WTC11 (cell line): Measurements from ENCODE around the gene ZGLP1. TPM values are rescaled to one million over a fixed set of nuclear protein-coding genes. Genes with fewer than 3 reads are reported as not detected.

ENCODE experiments used
- AFF4 ChIP-seq: sonication (generic); formaldehyde crosslinking; IDR thresholded peaks from 2 replicates; pipeline ENCODE4 v1.8.1; 2023; ENCODE audit warnings: mild to moderate bottlenecking, missing genetic modification reagents, borderline replicate concordance
- ATF1 ChIP-seq: sonication (generic); formaldehyde crosslinking; IDR thresholded peaks from 2 replicates; pipeline ENCODE4 v1.8.1; 2023; ENCODE audit warnings: mild to moderate bottlenecking, moderate library complexity, missing genetic modification reagents
- E2F5 ChIP-seq: sonication (generic); formaldehyde crosslinking; IDR thresholded peaks from 2 replicates; pipeline ENCODE4 v1.8.1; 2022; ENCODE audit warnings: mild to moderate bottlenecking, moderate library complexity, missing genetic modification reagents
- FOXP1 ChIP-seq: sonication (generic); formaldehyde crosslinking; IDR thresholded peaks from 2 replicates; pipeline ENCODE4 v1.8.0; 2022; ENCODE audit warnings: missing genetic modification reagents, mild to moderate bottlenecking, moderate library complexity, borderline replicate concordance
- HMGXB4 ChIP-seq: sonication (generic); formaldehyde crosslinking; IDR thresholded peaks from 2 replicates; pipeline ENCODE4 v1.8.1; 2023; ENCODE audit warnings: mild to moderate bottlenecking, moderate library complexity, missing genetic modification reagents
- MYBL2 ChIP-seq: sonication (generic); formaldehyde crosslinking; IDR thresholded peaks from 2 replicates; pipeline ENCODE4 v1.8.1; 2023; ENCODE audit warnings: mild to moderate bottlenecking, moderate library complexity, missing genetic modification reagents
- TEAD4 ChIP-seq: sonication (generic); formaldehyde crosslinking; IDR thresholded peaks from 2 replicates; pipeline ENCODE4 v1.8.0; 2022; ENCODE audit warnings: mild to moderate bottlenecking, missing genetic modification reagents
- ZNF423 ChIP-seq: fragments of 250-450 bp; sonication (Bioruptor Pico); IDR thresholded peaks from 2 replicates; pipeline ENCODE4 v2.1.2; 2022; ENCODE audit warnings: mild to moderate bottlenecking, moderate library complexity
- total RNA-seq: library from RNA; stranded (reverse); gene quantifications from 3 replicates; pipeline ENCODE4 v1.2.3, GENCODE V29; 2021
- TF ChIP-seq, protein P1 (sequence below): sonication (generic); formaldehyde crosslinking; conservative IDR thresholded peaks from 2 replicates; pipeline ENCODE4 v1.8.1; 2023; ENCODE audit warnings: mild to moderate bottlenecking, low read depth, missing genetic modification reagents, moderate library complexity
- TF ChIP-seq, protein P2 (sequence below): sonication (generic); formaldehyde crosslinking; IDR thresholded peaks from 2 replicates; pipeline ENCODE4 v1.8.0; 2022; ENCODE audit warnings: mild to moderate bottlenecking, missing genetic modification reagents
- TF ChIP-seq, protein P3 (sequence below): sonication (generic); formaldehyde crosslinking; IDR thresholded peaks from 2 replicates; pipeline ENCODE4 v1.8.1; 2023; ENCODE audit warnings: mild to moderate bottlenecking, missing genetic modification reagents
- TF ChIP-seq, protein P4 (sequence below): fragments of 250-450 bp; sonication (Bioruptor Pico); IDR thresholded peaks from 2 replicates; pipeline ENCODE4 v2.1.2; 2022; ENCODE audit warnings: mild to moderate bottlenecking, moderate library complexity

ZGLP1 gene
- total RNA-seq, 1 experiment from 2014 or later = 5.9 TPM

- TF ChIP-seq AFF4 (CRISPR knock-in tag) (no peak), TEAD4 (CRISPR knock-in tag) (no peak), FOXP1 (CRISPR knock-in tag) (no peak), HMGXB4 (CRISPR knock-in tag) (no peak), E2F5 (CRISPR knock-in tag) (no peak), ATF1 (CRISPR knock-in tag) (no peak), ZNF423 (CRISPR knock-in tag) (no peak), MYBL2 (CRISPR knock-in tag) (no peak)
- TF ChIP-seq, protein P1, sequence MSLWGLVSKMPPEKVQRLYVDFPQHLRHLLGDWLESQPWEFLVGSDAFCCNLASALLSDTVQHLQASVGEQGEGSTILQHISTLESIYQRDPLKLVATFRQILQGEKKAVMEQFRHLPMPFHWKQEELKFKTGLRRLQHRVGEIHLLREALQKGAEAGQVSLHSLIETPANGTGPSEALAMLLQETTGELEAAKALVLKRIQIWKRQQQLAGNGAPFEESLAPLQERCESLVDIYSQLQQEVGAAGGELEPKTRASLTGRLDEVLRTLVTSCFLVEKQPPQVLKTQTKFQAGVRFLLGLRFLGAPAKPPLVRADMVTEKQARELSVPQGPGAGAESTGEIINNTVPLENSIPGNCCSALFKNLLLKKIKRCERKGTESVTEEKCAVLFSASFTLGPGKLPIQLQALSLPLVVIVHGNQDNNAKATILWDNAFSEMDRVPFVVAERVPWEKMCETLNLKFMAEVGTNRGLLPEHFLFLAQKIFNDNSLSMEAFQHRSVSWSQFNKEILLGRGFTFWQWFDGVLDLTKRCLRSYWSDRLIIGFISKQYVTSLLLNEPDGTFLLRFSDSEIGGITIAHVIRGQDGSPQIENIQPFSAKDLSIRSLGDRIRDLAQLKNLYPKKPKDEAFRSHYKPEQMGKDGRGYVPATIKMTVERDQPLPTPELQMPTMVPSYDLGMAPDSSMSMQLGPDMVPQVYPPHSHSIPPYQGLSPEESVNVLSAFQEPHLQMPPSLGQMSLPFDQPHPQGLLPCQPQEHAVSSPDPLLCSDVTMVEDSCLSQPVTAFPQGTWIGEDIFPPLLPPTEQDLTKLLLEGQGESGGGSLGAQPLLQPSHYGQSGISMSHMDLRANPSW = no peak
- TF ChIP-seq, protein P2, sequence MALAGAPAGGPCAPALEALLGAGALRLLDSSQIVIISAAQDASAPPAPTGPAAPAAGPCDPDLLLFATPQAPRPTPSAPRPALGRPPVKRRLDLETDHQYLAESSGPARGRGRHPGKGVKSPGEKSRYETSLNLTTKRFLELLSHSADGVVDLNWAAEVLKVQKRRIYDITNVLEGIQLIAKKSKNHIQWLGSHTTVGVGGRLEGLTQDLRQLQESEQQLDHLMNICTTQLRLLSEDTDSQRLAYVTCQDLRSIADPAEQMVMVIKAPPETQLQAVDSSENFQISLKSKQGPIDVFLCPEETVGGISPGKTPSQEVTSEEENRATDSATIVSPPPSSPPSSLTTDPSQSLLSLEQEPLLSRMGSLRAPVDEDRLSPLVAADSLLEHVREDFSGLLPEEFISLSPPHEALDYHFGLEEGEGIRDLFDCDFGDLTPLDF (CRISPR knock-in tag) = no peak
- TF ChIP-seq, protein P3, sequence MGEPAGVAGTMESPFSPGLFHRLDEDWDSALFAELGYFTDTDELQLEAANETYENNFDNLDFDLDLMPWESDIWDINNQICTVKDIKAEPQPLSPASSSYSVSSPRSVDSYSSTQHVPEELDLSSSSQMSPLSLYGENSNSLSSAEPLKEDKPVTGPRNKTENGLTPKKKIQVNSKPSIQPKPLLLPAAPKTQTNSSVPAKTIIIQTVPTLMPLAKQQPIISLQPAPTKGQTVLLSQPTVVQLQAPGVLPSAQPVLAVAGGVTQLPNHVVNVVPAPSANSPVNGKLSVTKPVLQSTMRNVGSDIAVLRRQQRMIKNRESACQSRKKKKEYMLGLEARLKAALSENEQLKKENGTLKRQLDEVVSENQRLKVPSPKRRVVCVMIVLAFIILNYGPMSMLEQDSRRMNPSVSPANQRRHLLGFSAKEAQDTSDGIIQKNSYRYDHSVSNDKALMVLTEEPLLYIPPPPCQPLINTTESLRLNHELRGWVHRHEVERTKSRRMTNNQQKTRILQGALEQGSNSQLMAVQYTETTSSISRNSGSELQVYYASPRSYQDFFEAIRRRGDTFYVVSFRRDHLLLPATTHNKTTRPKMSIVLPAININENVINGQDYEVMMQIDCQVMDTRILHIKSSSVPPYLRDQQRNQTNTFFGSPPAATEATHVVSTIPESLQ = no peak
- TF ChIP-seq, protein P4, sequence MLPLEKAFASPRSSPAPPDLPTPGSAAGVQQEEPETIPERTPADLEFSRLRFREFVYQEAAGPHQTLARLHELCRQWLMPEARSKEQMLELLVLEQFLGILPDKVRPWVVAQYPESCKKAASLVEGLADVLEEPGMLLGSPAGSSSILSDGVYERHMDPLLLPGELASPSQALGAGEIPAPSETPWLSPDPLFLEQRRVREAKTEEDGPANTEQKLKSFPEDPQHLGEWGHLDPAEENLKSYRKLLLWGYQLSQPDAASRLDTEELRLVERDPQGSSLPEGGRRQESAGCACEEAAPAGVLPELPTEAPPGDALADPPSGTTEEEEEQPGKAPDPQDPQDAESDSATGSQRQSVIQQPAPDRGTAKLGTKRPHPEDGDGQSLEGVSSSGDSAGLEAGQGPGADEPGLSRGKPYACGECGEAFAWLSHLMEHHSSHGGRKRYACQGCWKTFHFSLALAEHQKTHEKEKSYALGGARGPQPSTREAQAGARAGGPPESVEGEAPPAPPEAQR (CRISPR knock-in tag) = no peak
Observed at GRCh38 chr19:10258080-10258710, 51.4 kb downstream of the ZGLP1 start (continued).
